Naive B cell (primary cell): ENCODE results near the gene PLPPR1. TPM values are rescaled to one million over a fixed set of nuclear protein-coding genes. Genes with fewer than 3 reads are reported as not detected.

ENCODE experiments used
- ATAC-seq, 2 donors: fragments of 150-1000 bp; cut with Tn5 transposase; 2 replicates each; pipeline ENCODE4 v1.10.0; 2021; ENCODE audit warnings: low read depth in 2 of 2, mild to moderate bottlenecking in 2 of 2, moderate library complexity in 2 of 2
- DNase-seq: peaks from one replicate; pipeline ENCODE4 v3.0.0; 2022
- H3K27ac Mint-ChIP-seq, 6 donors: one replicate each; pipeline ENCODE4 v1.8.0; 2020 to 2022; ENCODE audit warnings: mild to moderate bottlenecking in 6 of 6, mixed read lengths in 6 of 6, moderate library complexity in 5 of 6, inconsistent platforms in 2 of 6
- H3K27me3 Mint-ChIP-seq, 3 donors: one replicate each; pipeline ENCODE4 v1.8.0; 2021 to 2022; ENCODE audit warnings: mixed read lengths in 3 of 3, mild to moderate bottlenecking in 1 of 3
- H3K36me3 Mint-ChIP-seq, 2 donors: one replicate each; pipeline ENCODE4 v1.8.0; 2020 to 2022; ENCODE audit warnings: mixed read lengths in 2 of 2, inconsistent platforms in 1 of 2, mild to moderate bottlenecking in 1 of 2
- H3K4me1 Mint-ChIP-seq, 3 donors: one replicate each; pipeline ENCODE4 v1.8.0; 2020 to 2022; ENCODE audit warnings: mixed read lengths in 3 of 3, inconsistent platforms in 1 of 3, mild to moderate bottlenecking in 1 of 3, moderate library complexity in 1 of 3
- H3K4me3 Mint-ChIP-seq, 8 donors: one replicate each; pipeline ENCODE4 v1.8.0; 2020 to 2022; ENCODE audit warnings: mild to moderate bottlenecking in 8 of 8, mixed read lengths in 8 of 8, moderate library complexity in 8 of 8, inconsistent platforms in 2 of 8
- H3K9me3 Mint-ChIP-seq, 7 donors: one replicate each; pipeline ENCODE4 v1.8.0; 2020 to 2022; ENCODE audit warnings: mixed read lengths in 7 of 7, mild to moderate bottlenecking in 5 of 7, inconsistent platforms in 2 of 7, moderate library complexity in 1 of 7
- polyA plus RNA-seq, 6 donors: library from polyadenylated mRNA; unstranded; fragments of 300-500 nt; fragmentation: Illumina TruSeq; gene quantifications; one replicate each; pipeline ENCODE4 v1.2.3, GENCODE V29; 2021; ENCODE audit warnings: low read depth in 6 of 6

PLPPR1 gene
- polyA plus RNA-seq, 6 donors from 2014 or later: not detected

- Mint-ChIP-seq H3K4me1 (no peaks in the 10 kb centered on the region), H3K27ac (peak overlapping the region in 1 of 6 donors; percentile 12), H3K27me3 (no peaks in the 10 kb centered on the region), H3K4me3 (no peak overlapping the region), H3K9me3 (peaks cover 7 to 18% (median 13%) of the 10 kb centered on the region in 7 donors), H3K36me3 (no peaks in the 10 kb centered on the region)
- DNase-seq (no peak), ATAC-seq (no peak)
These were observed 119.8 kb downstream of the PLPPR1 start for GRCh38 chr9:101148344-101148743.

- no peak for ATAC-seq
- Mint-ChIP-seq H3K4me1 (no peaks in the 10 kb centered on the region), H3K36me3 (no peaks in the 10 kb centered on the region), H3K9me3 (peaks cover 0 to 2% (median 0%) of the 10 kb centered on the region in 7 donors), H3K27me3 (peaks cover 0 to 5% (median 4%) of the 10 kb centered on the region in 3 donors), H3K27ac (no peak overlapping the region), H3K4me3 (no peak overlapping the region)
- no peak for DNase-seq
These were observed 129.8 kb downstream of the PLPPR1 start for GRCh38 chr9:101158361-101158760.

GRCh38 chr9:101162231-101162630, 133.7 kb downstream of the PLPPR1 start:
- Mint-ChIP-seq H3K4me1 (no peaks in the 10 kb centered on the region), H3K9me3 (peaks cover 0 to 3% (median 0%) of the 10 kb centered on the region in 7 donors), H3K27ac (no peak overlapping the region), H3K27me3 (peaks cover 0 to 7% (median 5%) of the 10 kb centered on the region in 3 donors), H3K36me3 (no peaks in the 10 kb centered on the region), H3K4me3 (no peak overlapping the region)
- ATAC-seq (no peak), DNase-seq (no peak)

GRCh38 chr9:101165131-101165530, 136.6 kb downstream of the PLPPR1 start:
- Mint-ChIP-seq H3K36me3 (no peaks in the 10 kb centered on the region), H3K4me3 (no peak overlapping the region), H3K4me1 (no peaks in the 10 kb centered on the region), H3K27ac (no peak overlapping the region), H3K9me3 (peaks cover 0 to 10% (median 3%) of the 10 kb centered on the region in 7 donors), H3K27me3 (peaks cover 0 to 4% (median 0%) of the 10 kb centered on the region in 3 donors)
- DNase-seq: no peak
- no peak for ATAC-seq

- no peaks in the 10 kb centered on the region for H3K4me1 Mint-ChIP-seq
- H3K9me3 Mint-ChIP-seq: peaks cover 0 to 11% (median 4%) of the 10 kb centered on the region in 7 donors
- H3K36me3 Mint-ChIP-seq: no peaks in the 10 kb centered on the region
- H3K27ac Mint-ChIP-seq: no peak overlapping the region
- no peak for DNase-seq
- H3K27me3 Mint-ChIP-seq: peaks cover 0 to 4% (median 0%) of the 10 kb centered on the region in 3 donors
- H3K4me3 Mint-ChIP-seq: peak overlapping the region in 1 of 8 donors; percentile 22
- ATAC-seq: no peak
These were observed 139.1 kb downstream of the PLPPR1 start for GRCh38 chr9:101167490-101168134.

- peaks cover 0 to 5% (median 3%) of the 10 kb centered on the region in 7 donors for H3K9me3 Mint-ChIP-seq
- DNase-seq (no peak), ATAC-seq (no peak)
- no peak overlapping the region for H3K4me3 Mint-ChIP-seq
- H3K36me3 Mint-ChIP-seq: no peaks in the 10 kb centered on the region
- H3K4me1 Mint-ChIP-seq: no peaks in the 10 kb centered on the region
- no peaks in the 10 kb centered on the region for H3K27me3 Mint-ChIP-seq
- peak overlapping the region in 1 of 6 donors; percentile 4 for H3K27ac Mint-ChIP-seq
These were observed 144.1 kb downstream of the PLPPR1 start for GRCh38 chr9:101172616-101173015.

- Mint-ChIP-seq H3K4me3 (no peak overlapping the region), H3K27ac (no peak overlapping the region), H3K4me1 (no peaks in the 10 kb centered on the region), H3K9me3 (peaks cover 0 to 5% (median 3%) of the 10 kb centered on the region in 7 donors), H3K36me3 (no peaks in the 10 kb centered on the region), H3K27me3 (no peaks in the 10 kb centered on the region)
- ATAC-seq: no peak
- no peak for DNase-seq
These were observed 145.4 kb downstream of the PLPPR1 start for GRCh38 chr9:101173907-101174306.

GRCh38 chr9:101176384-101176783, 147.9 kb downstream of the PLPPR1 start:
- no peak overlapping the region for H3K27ac Mint-ChIP-seq
- H3K4me3 Mint-ChIP-seq: peak overlapping the region in 1 of 8 donors; percentile 23
- no peaks in the 10 kb centered on the region for H3K27me3 Mint-ChIP-seq
- ATAC-seq (no peak), DNase-seq (no peak)
- peaks cover 0 to 4% (median 0%) of the 10 kb centered on the region in 7 donors for H3K9me3 Mint-ChIP-seq
- no peaks in the 10 kb centered on the region for H3K4me1 Mint-ChIP-seq
- no peaks in the 10 kb centered on the region for H3K36me3 Mint-ChIP-seq

- no peaks in the 10 kb centered on the region for H3K36me3 Mint-ChIP-seq
- ATAC-seq: no peak
- no peak overlapping the region for H3K4me3 Mint-ChIP-seq
- H3K9me3 Mint-ChIP-seq: peaks cover 0 to 8% (median 0%) of the 10 kb centered on the region in 7 donors
- no peak for DNase-seq
- no peak overlapping the region for H3K27ac Mint-ChIP-seq
- no peaks in the 10 kb centered on the region for H3K27me3 Mint-ChIP-seq
- no peaks in the 10 kb centered on the region for H3K4me1 Mint-ChIP-seq
These were observed 156.3 kb downstream of the PLPPR1 start for GRCh38 chr9:101184813-101185278.

- Mint-ChIP-seq H3K9me3 (peaks cover 0 to 5% (median 0%) of the 10 kb centered on the region in 7 donors), H3K4me3 (no peak overlapping the region), H3K27me3 (peaks cover 0 to 8% (median 0%) of the 10 kb centered on the region in 3 donors), H3K4me1 (no peaks in the 10 kb centered on the region), H3K36me3 (no peaks in the 10 kb centered on the region), H3K27ac (no peak overlapping the region)
- DNase-seq: no peak
- no peak for ATAC-seq
These were observed 163.2 kb downstream of the PLPPR1 start for GRCh38 chr9:101191723-101192122.

GRCh38 chr9:101197026-101197425, 168.5 kb downstream of the PLPPR1 start:
- peaks cover 0 to 3% (median 0%) of the 10 kb centered on the region in 7 donors for H3K9me3 Mint-ChIP-seq
- ATAC-seq (no peak), DNase-seq (no peak)
- H3K4me1 Mint-ChIP-seq: no peaks in the 10 kb centered on the region
- H3K27ac Mint-ChIP-seq: no peak overlapping the region
- no peaks in the 10 kb centered on the region for H3K36me3 Mint-ChIP-seq
- H3K27me3 Mint-ChIP-seq: peaks cover 0 to 4% (median 0%) of the 10 kb centered on the region in 3 donors
- H3K4me3 Mint-ChIP-seq: no peak overlapping the region

- H3K36me3 Mint-ChIP-seq: no peaks in the 10 kb centered on the region
- H3K4me1 Mint-ChIP-seq: no peaks in the 10 kb centered on the region
- ATAC-seq: no peak
- H3K27ac Mint-ChIP-seq: no peak overlapping the region
- DNase-seq: no peak
- H3K4me3 Mint-ChIP-seq: no peak overlapping the region
- peaks cover 0 to 5% (median 0%) of the 10 kb centered on the region in 7 donors for H3K9me3 Mint-ChIP-seq
- H3K27me3 Mint-ChIP-seq: peaks cover 0 to 4% (median 0%) of the 10 kb centered on the region in 3 donors
These were observed 172.3 kb downstream of the PLPPR1 start for GRCh38 chr9:101200852-101201251.

- no peaks in the 10 kb centered on the region for H3K36me3 Mint-ChIP-seq
- no peak overlapping the region for H3K27ac Mint-ChIP-seq
These were observed 173.1 kb downstream of the PLPPR1 start for GRCh38 chr9:101201630-101202029.

GRCh38 chr9:101209670-101210069, 181.1 kb downstream of the PLPPR1 start:
- ATAC-seq (no peak), DNase-seq (no peak)
- H3K4me3 Mint-ChIP-seq: no peak overlapping the region
- H3K9me3 Mint-ChIP-seq: no peaks in the 10 kb centered on the region
- no peak overlapping the region for H3K27ac Mint-ChIP-seq
- H3K27me3 Mint-ChIP-seq: no peaks in the 10 kb centered on the region
- no peaks in the 10 kb centered on the region for H3K4me1 Mint-ChIP-seq
- no peaks in the 10 kb centered on the region for H3K36me3 Mint-ChIP-seq

More at GRCh38 chr9:101201630-101202029, 173.1 kb downstream of the PLPPR1 start:
- Mint-ChIP-seq H3K27me3 (peaks cover 0 to 4% (median 0%) of the 10 kb centered on the region in 3 donors), H3K4me1 (no peaks in the 10 kb centered on the region), H3K4me3 (no peak overlapping the region), H3K9me3 (peaks cover 0 to 5% (median 0%) of the 10 kb centered on the region in 7 donors)
- DNase-seq (no peak), ATAC-seq (no peak)
